ENCODE data around the gene RAB10.
"Not testable (repeated sequence)": the region's sequence is repeated elsewhere in the genome, so short reads cannot be mapped to it uniquely, and the experiment has no call there.

The RAB10 gene

DNA sequence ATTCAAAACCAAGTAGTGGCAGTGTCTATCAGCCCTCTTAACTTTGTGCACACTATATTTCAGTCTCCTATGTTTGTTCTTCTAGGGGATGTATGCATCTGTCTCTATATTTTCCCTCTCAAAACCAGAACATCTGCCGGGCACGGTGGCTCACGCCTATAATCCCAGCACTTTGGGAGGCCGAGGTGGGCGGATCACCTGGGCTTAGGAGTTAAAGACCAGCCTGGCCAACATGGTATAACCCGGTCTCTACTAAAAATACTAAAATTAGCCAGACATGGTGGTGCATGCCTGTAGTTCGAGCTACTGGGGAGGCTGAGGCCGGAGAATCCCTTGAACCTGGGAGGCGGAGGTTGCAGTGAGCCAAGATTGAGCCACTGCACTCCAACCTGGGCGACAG is 129.1 kb downstream of the RAB10 start:
- TF ChIP-seq ZNF274 (IDR thresholded peaks at IDR 0.05; ENCODE audit: low read depth, low read length) (no peak), YY1 (IDR thresholded peaks at IDR 0.05; ENCODE audit: insufficient read depth, insufficient read length) (no peak), SUZ12 (IDR thresholded peaks at IDR 0.05; ENCODE audit: extremely low read depth, insufficient read depth, insufficient read length) (no peak)
- no peak for DNase-seq (ENCODE audit: low read depth, low spot score)
- Histone ChIP-seq H3K4me1 (ENCODE audit: insufficient read depth, insufficient read length) (no peaks in the 10 kb centered on the region), H3K9me3 (ENCODE audit: insufficient read depth, low read length) (no peaks in the 10 kb centered on the region), H3K4me3 (ENCODE audit: insufficient read length, low read depth) (no peak overlapping the region), H3K9ac (ENCODE audit: insufficient read length, low read depth) (no peak overlapping the region), H3K36me3 (ENCODE audit: insufficient read depth, insufficient read length, low read length) (no peaks in the 10 kb centered on the region), H3K27me3 (ENCODE audit: insufficient read depth, insufficient read length) (no peaks in the 10 kb centered on the region)

DNA sequence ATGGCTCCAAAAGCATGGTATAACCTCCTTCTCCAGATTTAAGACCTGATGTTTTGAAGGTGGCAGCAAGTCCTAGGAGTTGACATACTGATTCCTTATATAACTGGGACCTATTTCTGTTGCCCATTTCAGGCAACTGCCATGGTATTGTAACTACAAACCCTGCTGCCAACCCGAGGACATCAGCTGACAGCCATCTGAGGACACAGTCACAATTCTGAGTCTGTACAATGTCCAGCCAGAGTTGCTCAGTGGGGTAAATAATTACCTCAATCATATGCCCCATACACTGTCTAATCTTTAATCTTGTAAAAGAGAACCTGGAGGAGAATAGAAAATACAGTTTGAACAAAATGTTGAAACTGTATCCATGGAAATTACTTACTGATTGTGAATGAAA is 130.3 kb downstream of the RAB10 start:
- Histone ChIP-seq H3K9ac (ENCODE audit: insufficient read length, low read depth) (no peak overlapping the region), H3K36me3 (ENCODE audit: insufficient read depth, insufficient read length, low read length) (no peaks in the 10 kb centered on the region), H3K27me3 (ENCODE audit: insufficient read depth, insufficient read length) (no peaks in the 10 kb centered on the region), H3K4me3 (ENCODE audit: insufficient read length, low read depth) (no peak overlapping the region), H3K4me1 (ENCODE audit: insufficient read depth, insufficient read length) (no peaks in the 10 kb centered on the region), H3K9me3 (ENCODE audit: insufficient read depth, low read length) (no peaks in the 10 kb centered on the region)
- no peak for TF ChIP-seq YY1 (IDR thresholded peaks at IDR 0.05; ENCODE audit: insufficient read depth, insufficient read length)
- TF ChIP-seq ZNF274 (IDR thresholded peaks at IDR 0.05; ENCODE audit: low read depth, low read length) = no peak
- no peak for TF ChIP-seq SUZ12 (IDR thresholded peaks at IDR 0.05; ENCODE audit: extremely low read depth, insufficient read depth, insufficient read length)
- no peak for DNase-seq (ENCODE audit: low read depth, low spot score)

DNA sequence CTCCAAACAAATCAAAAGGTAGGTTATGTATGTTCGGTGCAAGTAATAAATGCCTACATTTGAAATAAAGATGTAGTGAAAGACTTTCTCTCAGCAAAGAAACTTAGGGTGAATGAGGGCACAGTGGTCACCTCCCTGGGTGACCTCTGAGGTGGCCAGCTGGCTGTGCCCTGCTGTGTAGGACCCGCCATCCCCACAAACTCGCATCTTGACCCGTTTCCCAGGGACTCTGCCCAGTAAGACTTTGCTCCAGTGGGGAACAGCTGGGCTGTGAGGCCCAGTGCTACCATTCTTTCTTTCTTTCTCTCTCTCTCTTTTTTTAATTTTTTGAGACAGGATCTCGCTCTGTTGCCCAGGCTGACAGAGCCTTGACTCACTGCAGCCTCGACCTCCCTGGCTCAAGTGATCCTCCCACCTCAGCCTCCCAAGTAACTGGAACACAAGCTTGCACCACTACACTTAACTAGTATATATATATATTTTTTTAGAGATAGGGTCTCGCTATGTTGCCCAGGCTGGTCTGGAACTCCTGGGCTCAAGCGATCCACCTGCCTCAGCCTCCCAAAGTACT is 130.8 kb downstream of the RAB10 start:
- Histone ChIP-seq H3K36me3 (ENCODE audit: insufficient read depth, insufficient read length, low read length) (no peaks in the 10 kb centered on the region), H3K4me1 (ENCODE audit: insufficient read depth, insufficient read length) (no peaks in the 10 kb centered on the region), H3K9ac (ENCODE audit: insufficient read length, low read depth) (no peak overlapping the region), H3K9me3 (ENCODE audit: insufficient read depth, low read length) (no peaks in the 10 kb centered on the region), H3K4me3 (ENCODE audit: insufficient read length, low read depth) (no peak overlapping the region), H3K27me3 (ENCODE audit: insufficient read depth, insufficient read length) (no peaks in the 10 kb centered on the region)
- no peak for DNase-seq (ENCODE audit: low read depth, low spot score)
- no peak for TF ChIP-seq ZNF274 (IDR thresholded peaks at IDR 0.05; ENCODE audit: low read depth, low read length)
- no peak for TF ChIP-seq SUZ12 (IDR thresholded peaks at IDR 0.05; ENCODE audit: extremely low read depth, insufficient read depth, insufficient read length)
- TF ChIP-seq YY1 (IDR thresholded peaks at IDR 0.05; ENCODE audit: insufficient read depth, insufficient read length) = no peak

DNA sequence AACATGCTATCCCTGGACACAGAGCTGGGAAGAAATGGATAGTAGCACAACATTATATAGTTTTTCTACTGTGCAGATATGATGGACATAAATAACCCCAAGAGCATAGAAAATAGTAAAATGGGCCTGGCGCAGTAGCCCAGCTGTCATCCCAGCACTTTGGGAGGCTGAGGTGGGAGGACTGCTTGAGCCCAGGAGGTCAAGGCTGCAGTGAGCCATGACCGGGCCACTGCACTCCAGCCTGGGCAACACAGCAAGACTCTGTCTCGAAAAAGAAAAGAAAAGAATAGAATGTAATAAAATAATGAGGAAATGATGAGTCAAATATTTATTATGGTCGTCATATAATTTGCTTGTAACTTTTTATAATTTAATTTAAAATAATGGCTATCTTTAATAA is 131.5 kb downstream of the RAB10 start:
- Histone ChIP-seq H3K4me3 (ENCODE audit: insufficient read length, low read depth) (no peak overlapping the region), H3K9me3 (ENCODE audit: insufficient read depth, low read length) (no peaks in the 10 kb centered on the region), H3K27me3 (ENCODE audit: insufficient read depth, insufficient read length) (no peaks in the 10 kb centered on the region), H3K4me1 (ENCODE audit: insufficient read depth, insufficient read length) (no peaks in the 10 kb centered on the region), H3K36me3 (ENCODE audit: insufficient read depth, insufficient read length, low read length) (no peaks in the 10 kb centered on the region), H3K9ac (ENCODE audit: insufficient read length, low read depth) (no peak overlapping the region)
- DNase-seq (ENCODE audit: low read depth, low spot score) = no peak
- no peak for TF ChIP-seq YY1 (IDR thresholded peaks at IDR 0.05; ENCODE audit: insufficient read depth, insufficient read length)
- no peak for TF ChIP-seq SUZ12 (IDR thresholded peaks at IDR 0.05; ENCODE audit: extremely low read depth, insufficient read depth, insufficient read length)
- TF ChIP-seq ZNF274 (IDR thresholded peaks at IDR 0.05; ENCODE audit: low read depth, low read length) = no peak

DNA sequence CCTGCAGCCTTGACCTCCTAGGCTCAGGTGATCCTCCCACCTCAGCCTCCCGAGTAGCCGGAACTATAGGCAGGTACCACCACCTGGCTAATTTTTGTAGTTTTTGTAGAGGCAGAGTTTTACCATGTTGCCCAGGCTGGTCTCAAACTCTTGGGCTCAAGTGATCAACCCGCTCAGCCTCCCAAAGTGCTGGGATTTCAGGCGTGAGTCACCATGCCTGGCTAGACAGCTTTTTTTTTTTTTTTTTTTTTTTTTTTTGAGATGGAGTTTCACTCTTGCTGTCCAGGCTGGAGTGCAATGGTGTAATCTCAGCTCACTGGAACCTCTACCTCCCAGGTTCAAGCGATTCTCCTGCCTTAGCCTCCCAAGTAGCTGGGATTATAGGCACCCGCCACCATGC is 132.7 kb downstream of the RAB10 start:
- not testable (repeated sequence) for H3K36me3 ChIP-seq (ENCODE audit: insufficient read depth, insufficient read length, low read length); H3K4me3 ChIP-seq (ENCODE audit: insufficient read length, low read depth); H3K9ac ChIP-seq (ENCODE audit: insufficient read length, low read depth); H3K27me3 ChIP-seq (ENCODE audit: insufficient read depth, insufficient read length); H3K4me1 ChIP-seq (ENCODE audit: insufficient read depth, insufficient read length); H3K9me3 ChIP-seq (ENCODE audit: insufficient read depth, low read length); DNase-seq (ENCODE audit: low read depth, low spot score)

DNA sequence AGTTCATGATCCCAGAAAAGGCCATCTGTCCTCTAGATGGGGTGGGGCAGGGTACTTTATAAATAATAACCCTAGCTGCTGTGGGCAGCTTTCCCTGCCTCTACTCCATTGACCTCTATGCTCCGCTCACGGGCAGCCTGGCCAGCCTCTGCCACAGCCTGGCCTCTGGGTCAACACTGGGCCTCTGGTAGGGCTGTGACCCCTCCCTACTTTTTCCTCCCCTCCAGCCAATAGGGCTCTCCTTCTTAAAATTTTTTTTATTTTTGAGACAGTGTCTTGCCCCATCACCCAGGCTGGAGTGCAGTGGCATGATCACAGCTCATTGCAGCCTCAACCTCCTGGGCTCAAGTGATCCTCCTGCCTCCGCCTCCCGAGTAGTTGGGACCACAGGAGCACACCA is 134.9 kb downstream of the RAB10 start:
- Histone ChIP-seq H3K9ac (ENCODE audit: insufficient read length, low read depth) (no peak overlapping the region), H3K36me3 (ENCODE audit: insufficient read depth, insufficient read length, low read length) (no peaks in the 10 kb centered on the region), H3K4me1 (ENCODE audit: insufficient read depth, insufficient read length) (no peaks in the 10 kb centered on the region), H3K9me3 (ENCODE audit: insufficient read depth, low read length) (no peaks in the 10 kb centered on the region), H3K27me3 (ENCODE audit: insufficient read depth, insufficient read length) (peaks cover 4% of the 10 kb centered on the region), H3K4me3 (ENCODE audit: insufficient read length, low read depth) (no peak overlapping the region)
- no peak for DNase-seq (ENCODE audit: low read depth, low spot score)
- no peak for TF ChIP-seq SUZ12 (IDR thresholded peaks at IDR 0.05; ENCODE audit: extremely low read depth, insufficient read depth, insufficient read length)
- no peak for TF ChIP-seq ZNF274 (IDR thresholded peaks at IDR 0.05; ENCODE audit: low read depth, low read length)
- no peak for TF ChIP-seq YY1 (IDR thresholded peaks at IDR 0.05; ENCODE audit: insufficient read depth, insufficient read length)

DNA sequence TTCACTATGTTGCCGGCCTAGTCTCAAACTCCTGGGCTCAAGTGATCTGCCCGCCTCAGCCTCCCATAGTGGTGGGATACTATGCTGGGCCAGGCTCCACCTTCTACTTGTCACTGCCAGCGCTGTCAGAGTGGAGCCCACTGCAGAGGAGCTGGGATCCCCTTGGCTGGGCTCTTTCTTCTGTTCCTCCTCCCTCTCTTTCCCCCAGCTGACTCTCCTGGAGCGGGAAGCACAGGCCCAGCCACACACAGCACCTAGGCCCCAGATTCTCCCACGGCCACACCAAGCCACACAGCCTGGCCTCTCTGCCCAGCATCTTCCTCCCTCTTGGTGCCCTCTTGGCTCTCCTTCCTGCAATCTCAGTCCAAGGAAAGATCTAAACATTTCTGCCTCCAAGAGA is 135.3 kb downstream of the RAB10 start:
- H3K27me3 ChIP-seq (ENCODE audit: insufficient read depth, insufficient read length) = peaks cover 9% of the 10 kb centered on the region
- H3K9ac ChIP-seq (ENCODE audit: insufficient read length, low read depth) = no peak overlapping the region
- H3K4me3 ChIP-seq (ENCODE audit: insufficient read length, low read depth) = no peak overlapping the region
- DNase-seq (ENCODE audit: low read depth, low spot score) = no peak
- H3K36me3 ChIP-seq (ENCODE audit: insufficient read depth, insufficient read length, low read length) = no peaks in the 10 kb centered on the region
- no peak for TF ChIP-seq SUZ12 (IDR thresholded peaks at IDR 0.05; ENCODE audit: extremely low read depth, insufficient read depth, insufficient read length)
- peaks cover 1% of the 10 kb centered on the region for H3K4me1 ChIP-seq (ENCODE audit: insufficient read depth, insufficient read length)
- no peaks in the 10 kb centered on the region for H3K9me3 ChIP-seq (ENCODE audit: insufficient read depth, low read length)

Data from NT2/D1 (cell line).